Nephron progenitor cell (in vitro differentiated cells): Measurements from ENCODE around the gene CCDC89.

Source experiments
- DNase-seq: peaks from one replicate; pipeline ENCODE4 v3.0.0; 2021
- H3K27ac Mint-ChIP-seq: 2 replicates; pipeline ENCODE4 v1.8.0; 2021; ENCODE audit warnings: mild to moderate bottlenecking, moderate library complexity, mixed read lengths
- H3K27me3 Mint-ChIP-seq: 2 replicates; pipeline ENCODE4 v1.8.0; 2021; ENCODE audit warnings: mild to moderate bottlenecking, low read depth, mixed read lengths; ENCODE audit not compliant: poor library complexity
- H3K36me3 Mint-ChIP-seq: 2 replicates; pipeline ENCODE4 v1.8.0; 2021; ENCODE audit warnings: low read depth, mixed read lengths
- H3K4me1 Mint-ChIP-seq: 2 replicates; pipeline ENCODE4 v1.8.0; 2021; ENCODE audit warnings: mixed read lengths
- H3K4me3 Mint-ChIP-seq: 2 replicates; pipeline ENCODE4 v1.8.0; 2021; ENCODE audit warnings: mild to moderate bottlenecking, moderate library complexity, mixed read lengths
- H3K9me3 Mint-ChIP-seq: 2 replicates; pipeline ENCODE4 v1.8.0; 2021; ENCODE audit warnings: mild to moderate bottlenecking, moderate library complexity, mixed read lengths
- CTCF ChIP-seq: fragments of 200-600 bp; sonication (generic); IDR thresholded peaks from 2 replicates; pipeline ENCODE4 v1.5.0; 2021; ENCODE audit warnings: antibody characterized with exemption

CCDC89 gene

DNA sequence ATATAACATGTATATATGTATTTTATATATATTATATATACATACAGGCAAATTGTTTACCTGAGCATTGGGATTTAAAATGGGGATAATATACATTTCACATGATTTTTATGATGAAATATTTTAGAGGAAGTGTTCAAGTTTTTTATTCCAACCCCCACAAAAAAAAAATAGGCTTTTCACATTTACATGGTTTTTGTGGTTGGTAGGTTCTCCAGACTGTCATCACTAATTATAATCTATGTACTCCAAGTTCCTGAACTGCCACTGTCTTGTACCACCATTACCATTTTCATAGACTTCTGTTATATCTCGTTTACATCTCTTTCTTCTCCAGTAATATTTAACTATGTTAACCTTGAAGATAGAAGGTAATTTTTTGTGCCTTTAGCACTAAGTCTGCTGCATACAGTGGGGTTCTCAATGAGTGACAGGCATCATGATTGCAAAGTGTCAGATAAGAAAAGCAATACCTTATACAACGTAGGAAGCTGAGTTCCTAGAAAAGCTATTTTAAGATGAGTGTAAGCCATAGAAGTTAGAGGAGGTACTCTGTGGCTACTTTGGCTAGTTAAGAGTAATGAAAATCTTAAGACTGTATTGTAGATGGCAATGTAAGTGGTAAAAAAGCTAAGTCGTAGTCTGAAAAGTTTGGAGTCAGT is 33.1 kb downstream of the CCDC89 start:
- H3K27me3 Mint-ChIP-seq = no peaks in the 10 kb centered on the region
- peaks cover 17% of the 10 kb centered on the region for H3K36me3 Mint-ChIP-seq
- no peak for TF ChIP-seq CTCF
- H3K4me3 Mint-ChIP-seq = no peak overlapping the region
- no peak overlapping the region for H3K27ac Mint-ChIP-seq
- DNase-seq = no peak
- H3K9me3 Mint-ChIP-seq = no peaks in the 10 kb centered on the region
- peaks cover 20% of the 10 kb centered on the region for H3K4me1 Mint-ChIP-seq

DNA sequence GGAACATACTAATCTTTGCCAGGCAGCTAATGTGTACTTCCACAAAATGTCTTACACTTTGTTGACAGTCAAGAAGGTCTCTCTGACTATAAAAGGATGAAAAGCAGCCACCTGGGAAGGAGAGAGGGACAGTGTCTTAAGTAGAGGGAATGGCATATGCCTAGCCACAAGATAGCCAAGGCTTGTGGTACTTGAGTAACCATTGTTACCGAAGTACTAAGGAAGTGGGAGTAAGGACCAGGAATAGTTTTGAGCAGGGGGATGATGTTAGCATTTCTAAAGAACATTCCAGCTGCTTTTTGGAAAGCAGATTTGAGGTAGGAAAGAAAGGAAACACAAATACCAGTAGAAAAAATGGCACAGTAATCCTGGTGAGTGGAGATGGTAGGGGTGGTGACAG is 34.9 kb downstream of the CCDC89 start:
- Mint-ChIP-seq H3K27ac (peak overlapping the region; percentile 83), H3K4me3 (no peak overlapping the region), H3K4me1 (peaks cover 26% of the 10 kb centered on the region), H3K9me3 (no peaks in the 10 kb centered on the region), H3K36me3 (peaks cover 10% of the 10 kb centered on the region), H3K27me3 (peaks cover under 1% of the 10 kb centered on the region)
- no peak for DNase-seq
- TF ChIP-seq CTCF = no peak

DNA sequence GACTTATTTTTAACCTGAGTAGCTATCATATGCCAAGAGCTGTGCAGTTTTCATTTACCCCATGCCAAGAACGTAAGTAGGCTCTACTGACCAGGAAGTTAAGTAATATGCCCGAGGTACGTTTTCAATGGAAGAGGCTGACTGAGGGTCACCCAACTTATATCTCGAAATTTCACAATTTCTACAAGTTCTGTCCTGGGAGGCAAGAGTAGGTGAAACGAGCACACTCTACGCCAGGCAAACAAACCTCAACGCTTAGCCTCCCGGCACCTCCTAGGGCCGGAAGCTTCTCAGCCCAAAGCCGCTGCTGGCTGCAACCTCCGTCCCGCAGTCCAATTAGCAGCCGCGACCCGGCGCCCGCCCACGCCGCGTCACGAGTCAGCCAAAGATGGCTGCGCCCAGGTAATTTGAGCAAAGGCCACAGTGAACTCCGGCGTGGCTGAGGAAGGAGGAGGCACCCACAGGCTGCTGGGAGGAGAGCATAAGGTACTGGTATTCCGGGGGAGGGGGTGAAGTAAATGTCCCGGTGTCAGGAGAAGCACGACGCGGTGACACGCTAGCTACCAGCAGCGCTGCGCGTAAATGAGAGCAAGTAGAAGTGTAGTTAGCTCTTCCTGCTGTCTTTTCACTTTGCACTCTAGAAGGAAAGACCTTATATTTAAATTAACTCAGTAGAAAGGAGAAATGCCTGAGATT is 38.2 kb downstream of the CCDC89 start, which contains the start of gene TMEM126A:
TSS of gene TMEM126A (plus strand) at position 364 of the 696 bp plus-strand sequence. CDS start 2,289 bp downstream, outside the sequence.
- TF ChIP-seq CTCF = no peak

DNA sequence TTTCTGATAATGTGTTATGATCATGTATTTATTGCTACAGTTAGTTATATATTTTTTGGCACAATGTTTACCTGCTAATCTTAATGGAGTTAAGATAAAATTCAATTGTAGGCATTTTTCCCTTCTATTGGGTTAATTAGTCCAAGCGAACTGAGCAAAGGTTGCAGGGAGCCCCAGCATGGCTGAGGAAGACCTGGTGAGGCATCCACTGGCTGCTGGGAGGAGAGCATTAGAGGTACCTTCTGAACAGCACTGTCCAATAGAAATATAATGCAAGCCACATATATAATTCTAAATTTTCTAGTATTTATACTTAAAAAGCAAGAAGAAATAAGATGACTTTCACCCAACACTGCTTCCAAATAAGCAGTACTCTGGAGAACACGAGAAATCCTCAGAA is 38.9 kb downstream of the CCDC89 start:
- Mint-ChIP-seq H3K27me3 (peaks cover 17% of the 10 kb centered on the region), H3K27ac (no peak overlapping the region)

More for the DNA sequence above, 38.2 kb downstream of the CCDC89 start, which contains the start of gene TMEM126A:
- H3K36me3 Mint-ChIP-seq = peaks cover 10% of the 10 kb centered on the region
- peak within 1 kb of the TSS; percentile 97 for H3K27ac Mint-ChIP-seq
- H3K9me3 Mint-ChIP-seq = no peaks in the 10 kb centered on the region
- H3K27me3 Mint-ChIP-seq = peaks cover 15% of the 10 kb centered on the region
- peaks cover 26% of the 10 kb centered on the region for H3K4me1 Mint-ChIP-seq
- H3K4me3 Mint-ChIP-seq = peak within 1 kb of the TSS; percentile 91
- DNase-seq = peak; percentile 91

GRCh38 chr11:85643191-85643614 is 42.8 kb downstream of the CCDC89 start:
- no peaks in the 10 kb centered on the region for H3K9me3 Mint-ChIP-seq
- no peak overlapping the region for H3K27ac Mint-ChIP-seq
- peaks cover 17% of the 10 kb centered on the region for H3K27me3 Mint-ChIP-seq
- DNase-seq = no peak
- no peak for TF ChIP-seq CTCF
- H3K4me1 Mint-ChIP-seq = peaks cover 9% of the 10 kb centered on the region
- no peak overlapping the region for H3K4me3 Mint-ChIP-seq
- H3K36me3 Mint-ChIP-seq = peaks cover 6% of the 10 kb centered on the region

More for the DNA sequence above, 38.9 kb downstream of the CCDC89 start:
- peaks cover 26% of the 10 kb centered on the region for H3K4me1 Mint-ChIP-seq
- no peaks in the 10 kb centered on the region for H3K9me3 Mint-ChIP-seq
- peak overlapping the region; percentile 91 for H3K4me3 Mint-ChIP-seq
- no peak for TF ChIP-seq CTCF
- H3K36me3 Mint-ChIP-seq = peaks cover 10% of the 10 kb centered on the region
- DNase-seq = no peak
